Stomach (tissue), 4 donors: ENCODE measurements around the gene WDR7.

Experiments used
- EP300 ChIP-seq: sonication (generic); formaldehyde crosslinking; IDR thresholded peaks from one replicate; pipeline ENCODE4 v1.6.1; 2017; ENCODE audit warnings: antibody characterized with exemption
- POLR2AphosphoS5 ChIP-seq, 3 donors: sonication (generic); formaldehyde crosslinking; IDR thresholded peaks; one replicate each; pipeline ENCODE4 v1.6.1; 2016; ENCODE audit warnings: antibody characterized with exemption in 3 of 3

GRCh38 chr18:57048859-57049258, 397.7 kb downstream of the WDR7 start:
- TF ChIP-seq POLR2AphosphoS5 (IDR thresholded peaks at IDR 0.05) (no peak), EP300 (no peak)
